GM19467 (cell line): ENCODE measurements around the gene CFAP43.

Experiments used
- ATAC-seq: cut with Tn5 transposase; IDR thresholded peaks from one replicate; pipeline ENCODE4 v1.9.1; 2021; ENCODE audit warnings: mild to moderate bottlenecking, moderate library complexity; ENCODE audit not compliant: unreplicated experiment

CFAP43 gene

DNA sequence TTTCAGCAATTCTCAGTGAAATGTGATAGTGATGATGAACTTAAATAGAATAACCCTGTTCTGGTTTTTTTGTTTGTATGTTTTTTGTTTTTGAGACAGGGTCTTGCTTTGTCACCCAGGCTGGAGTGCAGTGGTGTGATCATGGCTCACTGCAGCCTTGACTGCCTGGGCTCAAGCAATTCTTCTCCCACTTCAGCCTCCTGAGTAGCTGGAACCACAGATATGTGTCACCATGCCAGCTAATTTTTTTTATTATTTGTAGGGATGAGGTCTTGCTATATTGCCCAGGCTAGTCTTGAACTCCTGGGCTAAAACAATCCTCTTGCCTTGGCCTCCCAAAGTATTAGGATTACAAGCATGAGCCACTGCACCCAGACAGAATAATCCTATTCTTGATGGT, 132.2 kb downstream of the CFAP43 start:
- ATAC-seq: no peak

DNA sequence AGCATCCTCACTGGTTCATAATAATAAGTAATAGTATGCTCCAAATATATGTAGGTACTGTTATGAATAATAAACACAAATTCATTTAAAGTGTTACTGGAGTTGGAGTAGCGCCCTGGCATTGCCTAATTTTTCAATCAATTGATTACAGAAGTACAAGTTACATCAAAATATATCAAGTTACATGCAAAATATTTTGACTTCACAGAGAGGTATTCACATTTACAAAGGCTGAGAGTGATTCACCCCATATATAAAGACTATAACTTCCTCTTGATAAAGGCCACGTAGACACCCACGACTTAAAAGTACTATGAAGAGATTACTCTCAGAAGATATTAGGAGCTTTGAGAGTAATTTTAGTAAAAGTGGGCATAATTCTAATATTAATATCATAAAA, 132.9 kb downstream of the CFAP43 start:
- no peak for ATAC-seq

DNA sequence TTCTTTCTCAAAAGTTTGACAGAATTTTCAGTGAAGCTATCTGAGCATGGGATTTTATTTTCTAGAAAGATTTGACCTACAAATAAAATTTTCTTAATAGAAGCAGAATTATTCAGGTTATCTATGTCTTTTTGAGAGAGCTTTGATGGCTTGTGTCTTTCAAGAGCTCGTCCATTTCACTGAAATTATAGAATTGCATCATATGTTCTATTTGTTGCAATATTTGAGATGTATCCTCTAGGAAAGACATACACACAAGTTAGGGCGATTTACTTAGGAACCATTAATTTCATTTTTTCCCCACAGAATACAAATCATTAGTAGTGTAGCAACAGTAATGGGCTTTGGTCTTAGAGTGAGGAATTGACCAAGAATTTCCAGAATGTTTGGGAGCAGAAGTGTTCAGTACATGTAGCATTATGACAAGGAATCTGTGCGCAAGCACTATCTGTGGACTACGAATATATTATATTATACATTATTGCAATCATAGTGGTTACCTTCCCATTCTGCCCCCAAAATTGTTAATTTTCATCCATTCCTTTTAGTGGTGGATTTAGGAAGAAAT, 133.7 kb downstream of the CFAP43 start:
- ATAC-seq: no peak

DNA sequence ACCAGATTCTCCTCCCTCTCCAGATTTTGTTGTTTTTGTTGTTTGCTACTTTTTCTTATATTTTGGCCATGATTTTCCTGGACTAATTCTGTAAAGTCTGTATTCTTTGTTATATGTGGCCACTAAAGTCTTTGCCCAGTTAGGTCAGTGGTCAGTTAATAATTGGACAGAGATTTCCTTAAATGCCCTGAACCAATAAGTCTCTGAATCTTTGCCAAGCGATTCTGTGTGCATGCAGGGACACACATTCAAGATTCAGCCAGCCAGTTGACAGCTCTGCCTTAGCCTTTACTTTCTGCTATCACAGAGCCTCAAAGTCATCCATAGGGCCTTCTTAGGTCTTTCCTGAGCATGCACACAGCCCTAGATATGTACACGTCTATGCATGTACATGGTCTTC, 135.5 kb downstream of the CFAP43 start:
- no peak for ATAC-seq

DNA sequence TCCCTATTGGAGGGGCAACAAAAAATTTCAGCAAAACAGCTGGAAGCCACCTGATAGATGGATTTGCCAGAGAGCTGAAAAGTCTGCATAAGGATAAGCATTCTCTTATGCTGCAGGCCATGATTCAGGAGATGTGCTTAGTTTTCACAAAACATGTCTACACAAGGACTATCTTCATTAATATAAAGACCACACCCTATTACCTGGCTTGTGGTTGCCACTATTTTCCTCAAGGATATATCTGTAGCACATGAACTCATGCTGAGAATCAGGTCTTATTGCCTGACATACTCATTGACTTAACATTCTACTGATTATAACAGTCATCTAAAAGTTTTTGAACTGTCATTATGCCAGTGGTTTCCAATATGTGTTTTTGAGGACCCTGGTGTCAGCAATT, 139.4 kb downstream of the CFAP43 start:
- ATAC-seq: no peak

DNA sequence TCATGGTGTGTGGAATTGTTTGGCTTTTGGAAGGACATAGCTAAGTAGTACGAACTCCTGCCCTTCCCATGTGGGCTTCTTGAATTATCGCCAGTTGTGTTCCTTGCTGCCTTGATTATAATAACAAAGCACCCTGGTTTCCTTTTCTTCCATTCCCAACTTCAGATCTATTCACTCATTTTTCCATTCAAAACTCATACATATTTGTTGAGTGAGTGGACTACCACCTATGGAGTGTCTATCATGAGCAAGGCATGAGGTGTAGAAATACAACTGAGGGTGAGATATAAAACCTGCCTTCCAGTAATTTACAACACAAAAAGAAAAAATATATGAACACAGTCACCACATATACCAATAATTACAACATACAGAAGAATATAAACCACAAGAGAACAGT, 141.6 kb downstream of the CFAP43 start:
- ATAC-seq: no peak

DNA sequence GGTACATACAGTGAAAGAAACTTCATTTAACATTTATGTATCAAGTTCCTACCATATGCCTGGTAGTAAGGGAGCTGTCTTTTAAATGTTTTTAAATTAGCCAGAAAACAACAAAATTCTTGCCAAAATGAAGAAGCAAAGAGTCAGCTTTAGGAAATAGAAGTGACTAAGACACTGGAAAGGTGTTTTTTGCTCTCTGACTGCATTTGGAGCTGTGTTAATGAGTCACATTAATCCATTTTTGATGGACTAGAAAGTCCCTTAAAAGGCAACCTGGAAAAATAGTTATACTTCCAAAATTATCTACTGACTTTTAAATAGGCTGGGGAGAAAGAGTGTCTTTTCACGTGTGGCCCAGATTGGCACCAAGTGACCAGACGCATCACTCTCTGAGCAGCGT, 142.5 kb downstream of the CFAP43 start:
- ATAC-seq: no peak

DNA sequence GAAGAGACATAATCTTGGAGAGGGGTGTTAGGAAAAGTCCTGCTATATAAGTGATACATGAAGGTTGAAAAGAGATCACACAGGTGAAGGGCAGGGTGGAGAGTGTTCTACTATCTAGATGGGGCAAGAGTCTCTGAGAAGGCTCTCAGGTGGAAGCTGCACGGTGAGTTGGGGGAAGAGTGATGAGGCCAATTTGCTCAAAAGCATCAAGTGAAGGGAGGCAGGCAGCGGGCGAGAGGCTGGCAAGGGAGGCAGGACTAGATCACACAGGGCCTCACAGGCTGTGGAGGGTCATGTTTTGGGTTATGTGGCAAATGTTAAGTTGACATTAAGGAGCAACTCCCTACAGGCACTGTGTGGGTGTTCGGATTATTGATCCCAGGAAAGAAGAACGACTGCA, 143.9 kb downstream of the CFAP43 start:
- ATAC-seq: no peak

DNA sequence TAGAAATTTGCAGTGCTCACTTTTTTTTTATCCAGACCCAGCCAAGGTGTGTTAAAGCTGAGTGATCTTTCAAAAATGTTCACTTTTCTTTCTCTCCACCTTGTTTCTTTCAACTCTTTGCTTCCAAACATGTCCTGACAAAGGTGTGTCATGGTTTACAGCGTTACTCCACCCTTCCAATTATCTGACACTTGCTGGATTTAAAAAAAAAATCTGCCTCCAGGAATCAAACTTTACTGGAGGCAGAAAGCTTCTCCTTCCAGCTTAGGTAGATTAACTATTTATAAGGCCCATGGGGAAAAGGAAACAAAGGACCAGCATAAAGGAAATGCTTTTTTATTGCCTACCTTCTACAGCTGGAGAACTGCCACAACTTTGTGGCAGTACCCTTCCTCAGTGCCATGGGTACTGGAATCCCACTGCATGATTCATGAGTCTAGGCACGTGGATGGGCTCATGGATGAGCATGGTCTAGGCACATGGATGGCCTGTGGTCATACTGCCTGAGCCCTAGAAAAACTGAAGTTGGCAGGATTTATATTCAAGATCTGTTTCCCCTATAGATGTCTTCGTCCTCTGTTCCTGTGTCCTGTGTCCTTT, 146.3 kb downstream of the CFAP43 start, which contains the start of gene COL17A1:
TSS of gene COL17A1 (minus strand) at position 80 of the 600 bp plus-strand sequence. CDS start 5,207 bp downstream, outside the sequence.
- ATAC-seq: no peak

DNA sequence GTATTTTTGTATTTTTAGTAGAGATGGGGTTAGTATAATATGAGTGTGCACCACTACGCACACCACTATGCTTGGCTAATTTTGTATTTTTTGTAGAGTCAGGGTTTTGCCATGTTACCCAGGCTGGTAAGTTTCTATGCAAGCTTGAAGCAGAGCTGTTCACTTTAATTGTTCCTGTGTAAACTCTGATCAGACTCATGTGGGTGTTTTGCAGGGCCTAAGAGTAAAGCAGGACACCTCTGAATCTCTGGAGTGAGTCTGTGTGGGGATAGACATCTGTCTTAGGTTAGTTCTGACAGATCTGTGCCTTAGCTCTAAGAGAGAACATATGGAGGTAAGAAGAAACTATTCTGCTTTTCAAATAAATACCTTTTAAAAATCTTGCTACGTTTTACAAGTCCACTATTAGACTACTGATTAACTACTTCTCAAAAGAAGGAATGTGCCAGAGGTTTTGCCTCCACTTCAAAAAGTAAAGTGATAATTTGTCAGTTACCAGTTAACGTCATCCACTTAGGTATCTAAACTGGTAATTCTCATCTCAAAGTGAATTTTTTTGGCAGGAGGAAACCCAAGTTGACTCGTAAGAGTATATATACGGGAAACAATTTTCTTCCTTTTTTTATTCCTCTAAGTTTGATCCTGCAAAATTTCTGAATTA, 147.6 kb downstream of the CFAP43 start:
- no peak for ATAC-seq

DNA sequence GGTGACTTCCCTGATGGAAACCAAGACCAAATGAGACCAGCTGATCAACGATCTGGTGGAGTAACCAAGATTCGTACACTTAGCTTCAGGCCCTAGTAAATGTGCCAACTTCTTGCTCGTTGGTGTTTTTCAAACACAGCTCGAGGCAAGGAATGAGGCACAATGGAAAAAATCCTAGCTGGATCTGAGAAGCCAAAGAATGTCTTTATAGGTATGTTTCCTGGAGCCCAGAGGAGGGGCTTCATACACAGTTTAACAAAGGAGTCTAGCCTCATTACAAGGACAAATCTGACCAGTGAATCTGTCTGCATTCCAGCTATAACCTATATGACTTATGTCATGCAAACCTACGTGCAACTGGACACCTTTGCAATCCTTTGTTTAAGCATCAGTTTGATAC, 150.2 kb downstream of the CFAP43 start:
- no peak for ATAC-seq

DNA sequence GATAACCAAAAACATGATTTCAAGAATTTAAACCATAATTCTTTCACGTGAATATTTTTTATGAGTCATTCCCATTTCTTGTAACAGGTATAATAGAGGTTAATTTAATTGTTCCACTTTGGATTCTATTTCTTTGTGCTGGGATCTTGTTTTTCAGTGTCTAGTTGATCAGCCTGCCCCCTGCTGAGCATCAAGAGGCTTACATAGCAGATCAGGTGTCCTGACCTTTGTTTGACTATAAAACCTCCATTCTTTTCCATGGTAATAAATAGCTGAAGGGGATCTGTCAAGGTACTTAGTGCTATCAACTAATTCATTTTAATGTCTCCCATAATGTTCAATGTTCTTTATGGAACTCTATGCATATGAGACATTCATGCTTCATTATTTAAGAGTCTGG, 151.4 kb downstream of the CFAP43 start:
- no peak for ATAC-seq
